HG02885 (cell line): ENCODE results near the gene ATP6V1B1.
"Not testable (repeated sequence)": the region's sequence is repeated elsewhere in the genome, so short reads cannot be mapped to it uniquely, and the experiment has no call there.

Experiments used
- ATAC-seq: cut with Tn5 transposase; IDR thresholded peaks from one replicate; pipeline ENCODE4 v1.9.1; 2021; ENCODE audit warnings: mild to moderate bottlenecking; ENCODE audit not compliant: unreplicated experiment, poor library complexity

The ATP6V1B1 gene

GRCh38 chr2:71001981-71002570, 66.4 kb downstream of the ATP6V1B1 start:
- ATAC-seq: no peak

GRCh38 chr2:71003396-71003795, 67.7 kb downstream of the ATP6V1B1 start:
- ATAC-seq: no peak

GRCh38 chr2:71003966-71004755, 68.5 kb downstream of the ATP6V1B1 start:
- ATAC-seq: no peak

GRCh38 chr2:71004857-71005256, 69.2 kb downstream of the ATP6V1B1 start:
- no peak for ATAC-seq

- no peak for ATAC-seq
Measured at GRCh38 chr2:71005271-71006202, 69.8 kb downstream of the ATP6V1B1 start.

- ATAC-seq: no peak
Measured at GRCh38 chr2:71006323-71006722, 70.6 kb downstream of the ATP6V1B1 start.

- no peak for ATAC-seq
Measured at GRCh38 chr2:71006955-71007799, 71.5 kb downstream of the ATP6V1B1 start.

GRCh38 chr2:71008342-71008741, 72.6 kb downstream of the ATP6V1B1 start:
- ATAC-seq: no peak

GRCh38 chr2:71011786-71012185, 76.1 kb downstream of the ATP6V1B1 start:
- ATAC-seq: not testable (repeated sequence)
